ENCODE results near the gene RBL2.
"Not testable (repeated sequence)": the region's sequence is repeated elsewhere in the genome, so short reads cannot be mapped to it uniquely, and the experiment has no call there.

RBL2 gene

DNA sequence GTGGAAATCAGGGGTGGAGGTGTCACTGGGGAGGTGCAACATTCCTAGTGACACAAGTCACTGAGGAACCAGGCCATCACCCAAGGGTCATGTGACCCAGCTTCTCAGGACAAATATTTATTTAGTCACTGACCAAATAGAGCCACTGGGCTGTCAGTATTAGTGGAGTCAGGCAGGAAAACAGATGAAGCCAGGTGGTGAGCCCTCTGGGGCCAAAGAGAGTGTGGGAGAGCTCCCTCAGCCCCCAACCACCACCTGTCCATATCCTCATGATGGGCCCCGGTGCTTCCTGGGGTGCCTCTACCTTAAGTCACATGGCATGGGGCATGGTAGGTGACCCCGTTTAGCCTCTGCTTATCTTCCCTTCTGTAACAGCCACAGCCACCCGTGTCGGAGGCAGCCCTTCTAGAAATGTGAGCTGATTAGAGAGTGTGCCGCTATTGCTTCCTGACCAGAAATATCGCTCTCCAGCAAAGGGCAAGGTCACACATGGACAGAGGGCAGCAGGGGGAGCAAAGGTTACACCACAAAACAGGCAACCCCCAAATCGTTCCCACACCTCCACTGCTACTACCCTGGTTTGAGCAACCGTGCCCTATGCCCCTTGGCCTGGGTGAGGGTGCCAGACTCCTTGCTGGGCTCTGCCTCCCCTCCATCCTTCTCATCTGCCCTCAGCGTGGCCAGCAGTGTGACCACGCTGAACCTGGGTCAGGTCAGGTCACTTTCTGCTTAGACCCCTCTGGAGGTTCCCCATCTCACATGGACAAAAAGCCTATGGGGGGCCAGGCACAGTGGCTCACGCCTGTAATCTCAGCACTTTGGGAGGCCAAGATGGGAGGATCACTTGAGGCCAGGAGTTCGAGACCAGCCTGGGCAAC, 77.4 kb downstream of the RBL2 start:
- DNase-seq (ENCODE audit: low read depth in 1 of 2, low spot score in 1 of 2): peak; percentile 42 to 88
- TF ChIP-seq JUND (IDR thresholded peaks at IDR 0.05; ENCODE audit: low read depth): no peak; the same call in 1 of the 2 replicates
- in situ Hi-C loops (cut with HindIII; ENCODE audit: low pct_unique_long_range_greater_than_20kb, low sequenced_read_pairs): no loop called here

DNA sequence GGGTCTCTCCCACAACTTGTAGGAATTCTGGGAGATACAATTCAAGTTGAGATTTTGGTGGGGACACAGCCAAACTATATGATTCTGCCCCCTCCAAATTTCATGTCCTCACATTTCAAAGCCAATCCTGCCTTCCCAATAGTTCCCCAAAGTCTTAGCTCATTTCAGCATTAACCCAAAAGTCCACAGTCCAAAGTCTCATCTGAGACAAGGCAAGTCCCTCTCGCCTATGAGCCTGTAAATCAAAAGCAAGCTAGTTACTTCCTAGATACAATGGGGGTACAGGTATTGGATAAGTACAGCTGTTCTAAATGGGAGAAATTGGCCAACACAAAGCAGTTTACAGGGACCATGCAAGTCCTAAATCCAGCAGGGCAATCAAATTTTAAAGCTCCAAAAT, 78.5 kb downstream of the RBL2 start:
- in situ Hi-C loops (cut with HindIII; ENCODE audit: low pct_unique_long_range_greater_than_20kb, low sequenced_read_pairs); DNase-seq (ENCODE audit: low read depth in 1 of 2, low spot score in 1 of 2): not testable (repeated sequence)

DNA sequence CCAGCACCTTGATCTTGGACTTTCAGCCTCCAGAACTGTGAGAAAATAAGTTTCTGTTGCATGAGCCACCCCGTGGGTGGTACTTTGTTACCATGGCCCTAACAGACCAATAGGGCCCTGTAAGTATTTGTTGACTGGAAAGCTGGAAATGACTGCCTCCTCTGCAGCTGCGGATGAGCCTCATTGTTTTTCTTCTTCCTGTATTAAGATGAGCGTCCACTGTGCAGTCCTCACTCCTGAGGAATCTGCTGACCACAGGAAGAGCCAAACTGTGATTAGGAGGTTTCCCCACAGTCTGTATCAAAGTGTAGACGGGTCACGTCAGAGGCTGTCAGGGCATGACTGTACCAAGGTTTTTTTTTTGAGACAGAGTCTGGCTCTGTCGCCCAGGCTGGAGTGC, 81.0 kb downstream of the RBL2 start:
- TF ChIP-seq JUND (IDR thresholded peaks at IDR 0.05; ENCODE audit: low read depth): no peak
- in situ Hi-C loops (cut with HindIII; ENCODE audit: low pct_unique_long_range_greater_than_20kb, low sequenced_read_pairs): no loop called here
- no peak for DNase-seq (ENCODE audit: low read depth in 1 of 2, low spot score in 1 of 2)

DNA sequence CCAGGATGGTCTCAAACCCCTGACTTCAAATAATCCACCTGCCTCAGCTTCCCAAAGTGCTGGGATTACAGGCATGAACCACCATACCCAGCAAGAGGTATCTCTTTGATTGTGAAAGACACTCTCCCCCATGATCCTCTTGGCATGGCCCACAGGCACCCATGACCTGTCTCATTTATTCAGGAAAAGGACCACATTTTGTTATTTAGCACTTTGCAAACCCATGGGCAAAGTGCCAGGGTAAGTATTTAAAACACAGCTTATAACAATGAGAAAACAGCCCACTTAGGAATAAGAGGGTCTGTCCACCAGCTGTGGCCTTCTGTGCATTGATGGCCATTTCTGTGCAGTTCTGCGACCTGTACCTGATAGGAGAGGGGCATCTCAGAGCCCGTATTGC, 81.5 kb downstream of the RBL2 start:
- TF ChIP-seq JUND (IDR thresholded peaks at IDR 0.05; ENCODE audit: low read depth): no peak
- no peak for DNase-seq (ENCODE audit: low read depth in 1 of 2, low spot score in 1 of 2)
- in situ Hi-C loops (cut with HindIII; ENCODE audit: low pct_unique_long_range_greater_than_20kb, low sequenced_read_pairs): no loop called here

DNA sequence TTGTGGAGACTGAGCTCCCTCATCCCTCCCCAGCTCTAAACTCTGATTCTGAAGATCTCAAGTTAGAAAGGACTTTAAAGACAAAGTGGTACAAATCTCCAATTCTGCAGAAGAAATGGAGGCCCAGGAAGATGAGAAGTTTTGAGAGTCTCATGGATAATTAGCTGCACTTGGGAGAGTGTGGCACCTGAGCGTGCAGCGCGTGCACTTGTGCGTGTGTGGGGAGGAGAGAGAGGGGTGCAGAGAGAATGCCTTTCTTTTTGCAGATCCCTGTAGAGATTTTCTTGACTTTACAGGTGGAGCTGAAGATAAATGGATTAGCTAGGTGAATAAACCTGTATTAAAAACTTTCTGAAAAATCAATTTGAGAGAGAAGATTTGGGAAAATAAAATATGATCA, 83.6 kb downstream of the RBL2 start:
- in situ Hi-C loops (cut with HindIII; ENCODE audit: low pct_unique_long_range_greater_than_20kb, low sequenced_read_pairs): no loop called here
- no peak for DNase-seq (ENCODE audit: low read depth in 1 of 2, low spot score in 1 of 2)
- TF ChIP-seq JUND (IDR thresholded peaks at IDR 0.05; ENCODE audit: low read depth): no peak

DNA sequence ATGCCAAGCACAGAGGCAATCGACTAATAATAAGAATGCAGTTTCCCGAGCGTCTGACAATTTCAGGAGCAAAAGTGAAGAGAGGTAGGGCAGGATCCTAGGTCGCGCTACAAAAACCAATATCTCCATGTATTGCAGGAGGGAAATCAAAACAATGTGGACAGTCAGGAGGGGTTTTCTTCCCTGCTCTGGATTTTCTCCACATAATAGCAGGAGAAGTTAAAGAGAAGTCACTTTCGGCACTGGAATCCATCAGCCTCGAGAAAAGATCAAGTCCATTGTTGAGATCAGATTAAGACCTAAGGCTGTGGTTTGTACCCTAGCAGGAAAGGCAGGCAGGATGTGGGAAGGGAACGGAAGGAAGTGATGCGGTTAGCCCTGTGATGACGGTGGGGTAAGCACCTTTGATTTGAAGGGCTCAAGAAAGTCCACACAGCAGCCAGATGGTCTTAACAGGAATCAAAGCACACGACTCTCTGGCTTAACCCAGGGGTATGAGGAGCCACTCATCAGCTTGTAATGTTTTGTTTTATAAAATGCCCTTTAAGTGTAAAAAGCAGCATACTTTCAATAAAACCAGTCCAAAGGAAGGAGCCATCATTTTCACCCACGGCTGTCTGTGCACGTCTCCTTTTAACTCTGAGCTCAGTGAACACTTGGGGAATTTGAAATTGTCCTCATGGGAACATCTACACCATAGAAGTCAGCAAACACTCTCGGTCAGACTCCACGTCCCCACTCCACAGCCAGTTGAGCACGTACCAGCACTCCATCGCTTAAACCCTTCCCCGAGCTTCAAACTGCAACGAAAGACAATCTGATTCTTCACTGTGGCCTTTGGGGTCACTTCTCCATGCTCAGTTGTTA, 84.5 kb downstream of the RBL2 start:
- DNase-seq (ENCODE audit: low read depth in 1 of 2, low spot score in 1 of 2): no peak
- TF ChIP-seq JUND (IDR thresholded peaks at IDR 0.05; ENCODE audit: low read depth): no peak
- in situ Hi-C loops (cut with HindIII; ENCODE audit: low pct_unique_long_range_greater_than_20kb, low sequenced_read_pairs): no loop called here

DNA sequence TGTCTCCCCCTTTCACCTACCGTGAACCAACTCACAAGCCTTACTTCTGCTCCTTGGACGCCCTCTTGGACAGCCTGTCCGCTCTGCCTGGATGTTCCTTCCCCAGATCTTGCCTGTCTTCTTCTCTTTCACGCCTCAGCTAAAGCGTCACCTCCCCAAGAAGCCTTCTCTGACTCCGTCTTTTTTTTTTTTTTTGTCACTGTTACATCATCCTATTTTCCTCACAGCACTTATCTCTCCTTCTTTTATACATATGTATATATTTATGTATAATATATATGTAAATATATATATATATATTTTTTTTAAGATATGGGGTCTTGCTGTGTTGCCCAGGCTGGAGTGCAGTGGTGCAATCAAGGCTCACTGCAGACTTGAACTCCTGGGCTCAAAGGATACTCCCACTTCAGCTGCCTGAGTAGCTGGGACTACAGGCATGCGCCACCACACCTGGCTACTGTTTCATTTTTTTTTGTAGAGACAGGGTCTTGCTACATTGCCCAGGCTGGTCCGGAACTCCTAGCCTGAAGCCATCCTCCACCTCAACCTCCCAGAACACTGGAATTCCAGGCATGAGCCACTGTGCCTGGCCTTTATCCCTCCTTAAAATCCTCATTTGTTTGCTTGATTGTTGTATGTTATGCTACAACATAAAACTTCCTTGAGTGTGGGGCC, 85.3 kb downstream of the RBL2 start:
- in situ Hi-C loops (cut with HindIII; ENCODE audit: low pct_unique_long_range_greater_than_20kb, low sequenced_read_pairs): no loop called here
- DNase-seq (ENCODE audit: low read depth in 1 of 2, low spot score in 1 of 2): no peak
- TF ChIP-seq JUND (IDR thresholded peaks at IDR 0.05; ENCODE audit: low read depth): no peak

DNA sequence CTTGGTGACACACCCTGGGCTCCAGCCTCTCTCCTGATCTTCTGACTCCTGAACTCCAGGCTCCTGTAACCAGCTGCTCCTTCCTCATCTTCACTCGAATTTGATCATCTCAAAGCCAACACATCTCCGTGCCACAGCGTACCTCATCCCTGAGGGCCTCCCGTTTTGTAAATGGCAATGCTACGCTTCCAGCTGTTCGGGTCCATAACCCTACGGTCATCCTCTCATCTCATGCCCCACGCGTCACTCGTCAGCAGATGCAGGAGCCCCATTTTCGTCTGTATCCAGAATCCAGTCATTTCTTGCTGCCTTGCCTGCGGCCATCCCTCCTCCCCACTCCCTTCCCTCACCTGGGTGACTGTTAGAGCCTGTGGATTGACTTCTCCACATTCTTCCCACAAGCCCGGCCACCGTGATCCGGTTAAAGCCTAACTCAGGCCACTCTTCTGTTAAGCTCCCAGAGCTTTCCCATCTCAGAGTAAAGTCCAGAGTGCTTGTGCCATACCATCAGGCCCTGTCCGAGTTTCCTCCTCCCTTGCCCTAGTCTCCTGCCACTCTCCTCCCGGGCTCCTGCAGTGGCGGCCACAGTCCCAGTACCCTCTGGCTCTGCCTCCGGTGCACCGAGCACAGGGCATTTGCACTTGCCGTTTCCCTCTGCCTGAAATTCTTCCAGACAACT, 89.0 kb downstream of the RBL2 start:
- in situ Hi-C loops (cut with HindIII; ENCODE audit: low pct_unique_long_range_greater_than_20kb, low sequenced_read_pairs): no loop called here
- DNase-seq (ENCODE audit: low read depth in 1 of 2, low spot score in 1 of 2): no peak
- no peak for TF ChIP-seq JUND (IDR thresholded peaks at IDR 0.05; ENCODE audit: low read depth)

DNA sequence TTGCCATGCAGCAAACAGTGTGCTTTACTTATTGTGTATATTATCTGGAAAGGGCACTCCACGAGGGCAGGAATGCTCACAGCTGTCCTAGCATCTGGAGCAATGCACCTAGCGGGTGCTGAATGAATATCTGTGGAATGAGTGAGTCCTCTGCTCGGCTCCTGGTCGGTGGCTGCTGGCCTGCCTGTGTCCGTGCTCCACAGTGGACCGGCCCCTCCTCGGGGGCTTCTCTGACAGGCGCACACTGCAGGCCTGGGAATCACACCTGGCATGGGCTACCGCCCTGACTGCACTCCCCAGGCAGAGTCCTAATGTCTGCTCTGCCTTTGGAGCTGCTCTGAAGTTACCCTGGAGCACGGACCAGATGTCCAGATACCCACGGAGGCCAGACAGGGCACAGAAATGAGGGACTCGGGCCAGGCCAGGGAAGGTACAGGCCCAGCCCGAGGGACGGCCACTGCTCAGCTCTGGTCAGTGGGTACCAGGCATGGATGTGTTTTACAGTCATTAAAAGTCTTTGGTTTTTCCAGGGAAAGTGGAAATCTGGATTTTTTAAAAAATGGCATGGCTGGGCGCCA, 89.8 kb downstream of the RBL2 start:
- in situ Hi-C loops (cut with HindIII; ENCODE audit: low pct_unique_long_range_greater_than_20kb, low sequenced_read_pairs): no loop called here
- no peak for TF ChIP-seq JUND (IDR thresholded peaks at IDR 0.05; ENCODE audit: low read depth)
- DNase-seq (ENCODE audit: low read depth in 1 of 2, low spot score in 1 of 2): no peak

DNA sequence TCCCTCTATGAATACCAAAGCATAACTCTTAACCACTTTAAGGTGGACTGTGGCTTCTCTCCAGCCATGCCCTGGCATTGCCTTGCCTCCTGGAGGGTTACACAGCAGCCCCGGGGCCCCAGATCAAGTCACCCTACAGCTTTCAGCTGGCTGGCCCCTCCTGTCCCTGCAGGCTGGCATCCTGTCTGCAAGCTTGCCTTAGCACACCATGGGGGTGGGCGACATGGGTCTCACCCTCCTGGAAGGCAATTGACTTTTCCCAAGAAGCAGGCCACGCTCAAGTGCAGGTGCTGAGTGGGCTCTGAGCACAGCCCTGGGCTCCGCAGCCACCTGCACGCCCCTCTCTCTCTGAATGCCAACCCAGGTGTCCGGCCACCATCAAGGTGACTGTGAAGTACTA, 94.5 kb downstream of the RBL2 start:
- no peak for TF ChIP-seq JUND (IDR thresholded peaks at IDR 0.05; ENCODE audit: low read depth)
- in situ Hi-C loops (cut with HindIII; ENCODE audit: low pct_unique_long_range_greater_than_20kb, low sequenced_read_pairs): no loop called here
- DNase-seq (ENCODE audit: low read depth in 1 of 2, low spot score in 1 of 2): no peak

DNA sequence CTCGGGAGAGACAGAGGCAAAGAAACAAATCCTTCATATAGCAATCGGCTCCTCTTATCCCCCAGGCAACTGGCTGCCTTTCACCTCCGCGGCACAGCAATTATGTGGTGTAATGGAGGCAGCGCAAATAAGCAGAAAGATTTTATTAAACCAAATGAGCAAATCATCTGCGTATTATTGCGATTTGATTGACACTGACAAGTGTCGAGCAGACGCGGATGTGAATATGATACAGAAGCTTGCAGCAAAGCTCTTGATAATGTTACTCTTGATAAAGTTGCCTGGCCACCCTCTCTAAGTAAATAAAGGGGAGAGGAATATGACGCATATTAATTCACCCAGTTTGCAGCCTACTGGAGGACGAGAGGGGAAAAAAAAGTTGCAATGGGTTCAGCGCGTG, 95.2 kb downstream of the RBL2 start:
- DNase-seq (ENCODE audit: low read depth in 1 of 2, low spot score in 1 of 2): no peak
- in situ Hi-C loops (cut with HindIII; ENCODE audit: low pct_unique_long_range_greater_than_20kb, low sequenced_read_pairs): no loop called here
- TF ChIP-seq JUND (IDR thresholded peaks at IDR 0.05; ENCODE audit: low read depth): no peak

DNA sequence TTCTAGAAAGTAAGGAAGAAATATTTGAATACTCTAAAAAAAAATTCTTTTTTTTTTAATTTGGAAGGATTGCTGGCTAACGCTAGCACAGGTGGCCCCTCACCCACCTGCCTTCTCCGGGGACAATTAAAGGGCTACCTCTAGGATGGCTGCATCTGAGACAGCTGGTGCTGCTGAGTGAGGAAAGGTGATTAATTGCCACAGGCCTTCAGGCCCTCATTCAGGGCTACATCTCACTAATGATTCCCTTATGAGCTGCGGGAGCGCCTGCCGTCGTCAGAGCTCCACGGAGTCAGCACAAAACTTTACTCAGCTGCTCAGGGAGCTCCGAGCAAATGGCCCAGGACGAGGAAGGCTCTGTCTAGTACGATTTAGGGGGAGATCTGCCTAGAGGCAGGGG, 95.8 kb downstream of the RBL2 start:
- no peak for DNase-seq (ENCODE audit: low read depth in 1 of 2, low spot score in 1 of 2)
- no peak for TF ChIP-seq JUND (IDR thresholded peaks at IDR 0.05; ENCODE audit: low read depth)

More for the DNA sequence above, 95.8 kb downstream of the RBL2 start:
- in situ Hi-C loops (cut with HindIII; ENCODE audit: low pct_unique_long_range_greater_than_20kb, low sequenced_read_pairs): no loop called here

All from T47D (cell line).